ENCODE data around the gene DHRS7C.

DNA sequence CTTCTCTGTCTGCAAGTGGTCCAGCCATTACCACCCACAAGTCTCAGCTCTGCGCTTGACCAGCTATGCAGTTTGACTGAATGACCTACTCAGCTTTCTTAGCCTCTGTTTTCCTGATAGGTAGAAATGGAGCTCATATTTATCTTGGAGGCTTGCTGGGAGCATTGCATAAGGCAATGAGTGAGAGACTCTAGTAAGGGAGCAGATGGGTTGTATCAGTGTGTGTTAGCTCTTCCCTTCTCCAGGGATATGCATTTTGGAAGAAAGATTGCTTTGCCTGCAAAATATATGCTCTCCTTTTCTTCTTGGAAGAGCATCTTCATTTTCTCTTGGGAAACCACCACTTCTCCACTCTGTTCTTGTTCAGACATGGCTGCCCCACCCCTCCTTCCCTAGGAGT is 26.1 kb downstream of the DHRS7C start:
- TF ChIP-seq, protein P1, sequence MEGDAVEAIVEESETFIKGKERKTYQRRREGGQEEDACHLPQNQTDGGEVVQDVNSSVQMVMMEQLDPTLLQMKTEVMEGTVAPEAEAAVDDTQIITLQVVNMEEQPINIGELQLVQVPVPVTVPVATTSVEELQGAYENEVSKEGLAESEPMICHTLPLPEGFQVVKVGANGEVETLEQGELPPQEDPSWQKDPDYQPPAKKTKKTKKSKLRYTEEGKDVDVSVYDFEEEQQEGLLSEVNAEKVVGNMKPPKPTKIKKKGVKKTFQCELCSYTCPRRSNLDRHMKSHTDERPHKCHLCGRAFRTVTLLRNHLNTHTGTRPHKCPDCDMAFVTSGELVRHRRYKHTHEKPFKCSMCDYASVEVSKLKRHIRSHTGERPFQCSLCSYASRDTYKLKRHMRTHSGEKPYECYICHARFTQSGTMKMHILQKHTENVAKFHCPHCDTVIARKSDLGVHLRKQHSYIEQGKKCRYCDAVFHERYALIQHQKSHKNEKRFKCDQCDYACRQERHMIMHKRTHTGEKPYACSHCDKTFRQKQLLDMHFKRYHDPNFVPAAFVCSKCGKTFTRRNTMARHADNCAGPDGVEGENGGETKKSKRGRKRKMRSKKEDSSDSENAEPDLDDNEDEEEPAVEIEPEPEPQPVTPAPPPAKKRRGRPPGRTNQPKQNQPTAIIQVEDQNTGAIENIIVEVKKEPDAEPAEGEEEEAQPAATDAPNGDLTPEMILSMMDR (IDR thresholded peaks at IDR 0.05; ENCODE audit: insufficient read depth, low read length, poor library complexity, severe bottlenecking) = no peak
- TF ChIP-seq EZH2phosphoT487 (conservative IDR thresholded peaks at IDR 0.05; ENCODE audit: low read length) = no peak

Data from SU-DHL-6 (cell line).